GM19463 (cell line): Measurements from ENCODE around the gene IL20RA.
A peak's percentile ranks its signal among the peaks of the same experiment; 100 is the strongest.
"Not testable (repeated sequence)": the region's sequence is repeated elsewhere in the genome, so short reads cannot be mapped to it uniquely, and the experiment has no call there.

Experiments used
- ATAC-seq: cut with Tn5 transposase; IDR thresholded peaks from one replicate; pipeline ENCODE4 v1.9.1; 2021; ENCODE audit warnings: mild to moderate bottlenecking, moderate library complexity; ENCODE audit not compliant: unreplicated experiment

IL20RA gene

GRCh38 chr6:136977075-136977474, 67.7 kb downstream of the IL20RA start:
- ATAC-seq, result no peak

GRCh38 chr6:136975089-136975715, 69.6 kb downstream of the IL20RA start:
- ATAC-seq, result no peak

GRCh38 chr6:136973781-136974180, 71.0 kb downstream of the IL20RA start:
- not testable (repeated sequence) for ATAC-seq

- ATAC-seq, result no peak
Observed at GRCh38 chr6:136971609-136972008, 73.2 kb downstream of the IL20RA start.

- no peak for ATAC-seq
Observed at GRCh38 chr6:136969930-136970329, 74.8 kb downstream of the IL20RA start.

- no peak for ATAC-seq
Observed at GRCh38 chr6:136969433-136969832, 75.3 kb downstream of the IL20RA start.

GRCh38 chr6:136968837-136969236, 75.9 kb downstream of the IL20RA start:
- no peak for ATAC-seq

GRCh38 chr6:136967876-136968752, 76.7 kb downstream of the IL20RA start:
- ATAC-seq, result peak; percentile 97

- no peak for ATAC-seq
Observed at GRCh38 chr6:136964398-136964797, 80.4 kb downstream of the IL20RA start.

GRCh38 chr6:136963259-136963658, 81.5 kb downstream of the IL20RA start:
- ATAC-seq, result no peak

GRCh38 chr6:136962661-136963060, 82.1 kb downstream of the IL20RA start:
- ATAC-seq, result no peak

- no peak for ATAC-seq
Observed at GRCh38 chr6:136961848-136962247, 82.9 kb downstream of the IL20RA start.

- no peak for ATAC-seq
Observed at GRCh38 chr6:136960781-136961180, 84.0 kb downstream of the IL20RA start.

GRCh38 chr6:136959935-136960334, 84.8 kb downstream of the IL20RA start:
- ATAC-seq, result not testable (repeated sequence)

GRCh38 chr6:136959471-136959891, 85.3 kb downstream of the IL20RA start:
- no peak for ATAC-seq

GRCh38 chr6:136958168-136958567, 86.6 kb downstream of the IL20RA start:
- ATAC-seq, result no peak

- ATAC-seq, result no peak
Observed at GRCh38 chr6:136956590-136957544, 87.9 kb downstream of the IL20RA start.

- no peak for ATAC-seq
Observed at GRCh38 chr6:136955123-136955522, 89.6 kb downstream of the IL20RA start.

GRCh38 chr6:136952714-136953260, 92.0 kb downstream of the IL20RA start:
- no peak for ATAC-seq

GRCh38 chr6:136950436-136951126, 94.2 kb downstream of the IL20RA start:
- no peak for ATAC-seq
